MG63 (cell line): ENCODE data around the gene GPR150. TPM values are rescaled to one million over a fixed set of nuclear protein-coding genes. Genes with fewer than 3 reads are reported as not detected.

Experiments
- DNase-seq: peaks from one replicate; pipeline ENCODE4 v3.0.0-alpha.2; 2020
- H3K27me3 ChIP-seq: fragments of 250-450 bp; sonication (Bioruptor Pico); 2 replicates; pipeline ENCODE4 v1.5.1; 2020; ENCODE audit warnings: mild to moderate bottlenecking, moderate library complexity
- H3K36me3 ChIP-seq: fragments of 250-450 bp; sonication (Bioruptor Pico); 2 replicates; pipeline ENCODE4 v1.5.1; 2020; ENCODE audit warnings: mild to moderate bottlenecking, moderate library complexity
- H3K4me3 ChIP-seq: fragments of 250-450 bp; sonication (Bioruptor Pico); 2 replicates; pipeline ENCODE4 v1.5.1; 2020; ENCODE audit warnings: mild to moderate bottlenecking, moderate library complexity
- H3K9me3 ChIP-seq: fragments of 250-450 bp; sonication (Bioruptor Pico); 2 replicates; pipeline ENCODE4 v1.5.1; 2020; ENCODE audit warnings: mild to moderate bottlenecking, moderate library complexity
- total RNA-seq: library from RNA; depleted of rRNA; stranded (reverse); fragments of >200 nt; shearing (Covaris generic); gene quantifications from 2 replicates; pipeline ENCODE4 v1.2.3, GENCODE V29; 2014; ENCODE audit warnings: low replicate concordance; rRNA removed

GPR150 gene
- total RNA-seq: not detected in 2 replicates

DNA sequence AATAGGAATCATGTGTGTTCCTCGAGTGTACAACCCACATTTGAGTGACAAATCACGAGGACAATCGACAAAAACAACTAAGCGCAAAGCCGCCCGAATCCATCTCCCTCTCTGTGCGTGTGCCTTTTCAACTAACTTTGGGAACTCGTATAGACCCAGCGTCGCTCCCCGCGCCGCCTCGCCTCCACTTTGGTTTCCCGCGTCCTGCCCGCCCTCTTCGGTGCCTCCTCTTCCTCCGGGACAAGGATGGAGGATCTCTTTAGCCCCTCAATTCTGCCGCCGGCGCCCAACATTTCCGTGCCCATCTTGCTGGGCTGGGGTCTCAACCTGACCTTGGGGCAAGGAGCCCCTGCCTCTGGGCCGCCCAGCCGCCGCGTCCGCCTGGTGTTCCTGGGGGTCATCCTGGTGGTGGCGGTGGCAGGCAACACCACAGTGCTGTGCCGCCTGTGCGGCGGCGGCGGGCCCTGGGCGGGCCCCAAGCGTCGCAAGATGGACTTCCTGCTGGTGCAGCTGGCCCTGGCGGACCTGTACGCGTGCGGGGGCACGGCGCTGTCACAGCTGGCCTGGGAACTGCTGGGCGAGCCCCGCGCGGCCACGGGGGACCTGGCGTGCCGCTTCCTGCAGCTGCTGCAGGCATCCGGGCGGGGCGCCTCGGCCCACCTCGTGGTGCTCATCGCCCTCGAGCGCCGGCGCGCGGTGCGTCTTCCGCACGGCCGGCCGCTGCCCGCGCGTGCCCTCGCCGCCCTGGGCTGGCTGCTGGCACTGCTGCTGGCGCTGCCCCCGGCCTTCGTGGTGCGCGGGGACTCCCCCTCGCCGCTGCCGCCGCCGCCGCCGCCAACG lies at the start of gene GPR150:
GPR150 (plus strand) TSS at position 58 of the 840 bp plus-strand sequence; CDS start at position 247, 189 bp downstream.
- Histone ChIP-seq H3K36me3 (no peaks in the 10 kb centered on the region), H3K9me3 (no peaks in the 10 kb centered on the region), H3K4me3 (peak within 1 kb of the TSS; percentile 34), H3K27me3 (no peaks in the 10 kb centered on the region)
- peak; percentile 70 for DNase-seq

DNA sequence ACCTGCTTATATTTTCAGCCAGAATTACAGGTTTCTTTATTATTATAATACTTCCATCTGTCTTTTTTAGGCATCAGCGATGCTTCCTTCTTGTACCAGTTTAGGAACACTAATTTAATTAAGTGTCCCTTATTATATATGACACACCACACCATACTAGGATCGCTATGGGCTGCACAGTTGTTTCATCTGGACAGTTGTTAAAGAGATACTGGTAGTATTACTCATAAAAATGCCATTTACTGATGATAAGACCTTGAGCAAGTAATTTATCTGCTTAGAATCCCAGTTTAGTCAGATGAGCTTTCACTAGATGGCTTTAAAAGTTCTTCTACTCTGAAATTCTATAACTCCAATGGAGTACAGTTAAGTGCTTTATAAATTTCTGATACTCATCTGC lies 47.9 kb upstream of the GPR150 start:
- H3K36me3 ChIP-seq: peaks cover 2% of the 10 kb centered on the region
- H3K9me3 ChIP-seq: no peaks in the 10 kb centered on the region
- H3K4me3 ChIP-seq: no peak overlapping the region
- no peaks in the 10 kb centered on the region for H3K27me3 ChIP-seq
- no peak for DNase-seq

DNA sequence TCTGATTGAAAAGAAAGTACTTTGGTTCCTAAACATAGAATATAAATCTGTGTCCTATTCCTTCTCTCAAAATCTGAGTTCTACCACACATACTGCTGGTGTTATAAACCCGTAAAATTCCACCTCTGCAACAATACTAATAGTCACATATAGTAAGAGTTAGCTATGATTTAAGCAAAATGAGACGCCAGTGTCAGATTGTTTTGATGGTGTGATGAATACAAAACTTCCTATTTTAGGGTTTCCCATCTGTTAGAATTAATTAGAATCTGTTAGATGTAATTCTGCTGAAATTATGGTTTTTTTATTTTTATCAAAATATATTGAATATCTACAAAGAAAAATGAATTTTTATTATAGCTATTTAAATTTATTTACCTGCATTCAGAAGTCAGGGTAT lies 38.3 kb upstream of the GPR150 start:
- H3K9me3 ChIP-seq: no peaks in the 10 kb centered on the region
- H3K27me3 ChIP-seq: no peaks in the 10 kb centered on the region
- no peak for DNase-seq
- H3K36me3 ChIP-seq: no peaks in the 10 kb centered on the region
- no peak overlapping the region for H3K4me3 ChIP-seq

DNA sequence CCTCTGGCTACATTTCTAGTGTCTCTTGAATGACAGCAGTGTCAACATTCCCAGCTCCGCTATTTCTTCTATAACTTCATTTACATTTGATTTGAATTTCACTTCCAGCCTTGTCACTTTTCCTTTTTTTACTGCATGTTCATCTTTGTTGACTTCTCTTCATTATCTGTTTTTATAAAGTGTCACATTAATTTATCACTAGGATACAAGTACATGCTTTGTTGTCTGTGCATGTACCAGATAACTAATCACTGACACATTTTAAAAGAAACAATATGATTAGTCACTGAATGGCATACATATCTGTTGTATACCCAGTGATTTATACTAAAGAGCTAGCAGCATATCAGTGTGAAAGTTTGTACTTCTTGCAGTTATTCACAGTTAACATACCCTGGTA lies 35.9 kb upstream of the GPR150 start:
- Histone ChIP-seq H3K4me3 (no peak overlapping the region), H3K27me3 (no peaks in the 10 kb centered on the region), H3K36me3 (no peaks in the 10 kb centered on the region), H3K9me3 (no peaks in the 10 kb centered on the region)
- DNase-seq: no peak

DNA sequence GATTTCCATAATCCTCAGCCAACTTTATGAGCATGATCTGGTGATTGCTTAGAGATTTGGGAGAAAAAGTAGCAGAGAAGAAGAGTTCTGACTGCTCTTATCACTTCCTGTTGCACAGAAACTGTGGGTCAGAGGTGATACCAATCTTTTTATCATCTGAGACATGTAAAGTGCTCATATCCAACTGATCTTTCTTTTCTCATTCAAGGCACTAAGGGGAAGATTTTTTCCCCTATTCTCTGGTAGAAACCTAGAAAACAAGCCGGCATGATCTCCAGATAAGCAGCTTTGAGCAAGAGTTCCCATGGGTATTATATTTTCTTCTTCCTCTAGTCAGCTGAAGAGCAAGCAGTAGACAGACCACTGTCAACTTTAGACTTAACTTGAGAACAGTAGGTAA lies 29.0 kb upstream of the GPR150 start:
- Histone ChIP-seq H3K9me3 (no peaks in the 10 kb centered on the region), H3K4me3 (no peak overlapping the region), H3K36me3 (no peaks in the 10 kb centered on the region), H3K27me3 (no peaks in the 10 kb centered on the region)
- DNase-seq: no peak

DNA sequence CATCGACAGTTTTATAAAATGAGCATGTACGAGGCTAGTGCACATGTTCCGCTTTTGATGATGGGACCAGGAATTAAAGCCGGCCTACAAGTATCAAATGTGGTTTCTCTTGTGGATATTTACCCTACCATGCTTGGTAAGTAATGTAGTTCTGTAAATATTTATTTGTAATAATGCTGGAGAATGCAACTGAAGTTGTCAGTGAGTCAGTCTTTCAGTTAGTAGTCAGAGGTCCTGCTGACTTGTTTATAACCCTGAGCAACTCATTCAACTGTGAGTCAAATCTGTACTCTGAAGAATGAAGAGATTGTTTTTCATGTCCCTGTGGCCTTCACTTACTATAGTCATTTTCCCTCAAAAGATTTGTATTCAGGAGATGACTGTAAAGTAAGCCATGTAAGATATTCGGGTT lies 28.4 kb upstream of the GPR150 start:
- DNase-seq: no peak
- Histone ChIP-seq H3K9me3 (no peaks in the 10 kb centered on the region), H3K4me3 (no peak overlapping the region), H3K36me3 (no peaks in the 10 kb centered on the region), H3K27me3 (no peaks in the 10 kb centered on the region)

DNA sequence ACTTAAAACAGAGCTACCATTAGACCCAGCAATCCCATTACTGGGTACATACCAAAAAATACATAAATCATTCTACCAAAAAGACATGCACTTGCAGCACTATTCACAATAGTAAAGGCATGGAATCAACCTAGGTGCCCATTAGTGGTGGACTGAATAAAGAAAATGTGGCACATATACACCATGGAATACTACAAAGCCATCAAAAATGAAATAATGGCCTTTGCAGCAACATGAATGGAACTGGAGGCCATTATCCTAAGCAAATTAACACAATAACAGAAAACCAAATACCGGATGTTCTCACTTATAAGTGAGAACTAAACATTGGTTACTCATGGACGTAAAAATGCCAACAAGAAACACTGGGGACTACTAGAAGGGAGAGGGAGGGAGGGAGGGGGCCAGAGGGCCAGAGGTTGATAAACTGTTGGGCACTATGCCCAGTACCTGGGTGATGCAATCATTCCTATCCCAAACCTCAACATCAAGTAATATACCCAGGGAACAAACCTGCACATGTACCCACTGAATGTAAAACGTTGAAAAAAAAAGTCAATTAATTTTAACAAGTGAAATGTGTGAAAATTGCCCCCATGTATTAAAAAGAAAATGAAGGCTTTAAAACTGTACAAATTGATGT lies 24.5 kb upstream of the GPR150 start:
- no peaks in the 10 kb centered on the region for H3K9me3 ChIP-seq
- no peaks in the 10 kb centered on the region for H3K36me3 ChIP-seq
- no peak for DNase-seq
- no peaks in the 10 kb centered on the region for H3K27me3 ChIP-seq
- no peak overlapping the region for H3K4me3 ChIP-seq

DNA sequence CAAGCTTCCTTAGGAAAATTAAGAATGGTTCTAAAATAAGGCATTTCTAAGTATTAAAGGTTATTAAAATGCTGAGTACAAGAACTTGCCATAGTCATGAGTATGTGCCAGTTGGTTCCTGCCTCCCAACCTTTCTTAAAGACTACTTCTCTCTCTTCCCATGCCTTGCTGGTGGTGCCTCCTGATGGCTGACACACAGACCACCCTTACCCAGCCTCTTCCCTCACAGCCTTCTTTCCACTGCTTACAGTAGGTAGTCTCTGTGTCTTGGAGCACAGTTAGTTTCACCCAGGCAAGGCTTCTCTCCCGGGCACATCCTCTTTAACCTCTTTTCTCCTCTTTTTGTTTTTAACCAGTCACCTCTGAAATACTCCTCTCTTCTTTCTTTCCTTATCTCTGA lies 20.6 kb upstream of the GPR150 start:
- Histone ChIP-seq H3K4me3 (no peak overlapping the region), H3K27me3 (no peaks in the 10 kb centered on the region), H3K36me3 (peaks cover 5% of the 10 kb centered on the region; the same call in 1 of the 2 replicates), H3K9me3 (no peaks in the 10 kb centered on the region)
- no peak for DNase-seq

DNA sequence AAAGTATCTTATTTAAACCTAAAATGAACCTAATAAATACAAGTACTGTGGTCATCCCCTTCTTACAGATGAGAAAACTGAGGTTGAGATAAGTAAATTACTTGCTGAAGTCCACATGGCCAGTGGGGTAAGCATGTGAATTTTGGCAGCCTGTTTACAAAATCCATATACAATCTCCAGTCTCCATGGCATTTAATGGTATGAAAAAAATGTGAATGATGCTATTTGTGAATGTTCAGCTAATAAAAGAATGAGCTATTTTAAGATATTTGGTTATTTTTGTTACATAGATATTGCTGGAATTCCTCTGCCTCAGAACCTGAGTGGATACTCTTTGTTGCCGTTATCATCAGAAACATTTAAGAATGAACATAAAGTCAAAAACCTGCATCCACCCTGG lies 19.3 kb upstream of the GPR150 start:
- Histone ChIP-seq H3K4me3 (no peak overlapping the region), H3K36me3 (peaks cover 5% of the 10 kb centered on the region; the same call in 1 of the 2 replicates), H3K27me3 (no peaks in the 10 kb centered on the region), H3K9me3 (no peaks in the 10 kb centered on the region)
- no peak for DNase-seq

DNA sequence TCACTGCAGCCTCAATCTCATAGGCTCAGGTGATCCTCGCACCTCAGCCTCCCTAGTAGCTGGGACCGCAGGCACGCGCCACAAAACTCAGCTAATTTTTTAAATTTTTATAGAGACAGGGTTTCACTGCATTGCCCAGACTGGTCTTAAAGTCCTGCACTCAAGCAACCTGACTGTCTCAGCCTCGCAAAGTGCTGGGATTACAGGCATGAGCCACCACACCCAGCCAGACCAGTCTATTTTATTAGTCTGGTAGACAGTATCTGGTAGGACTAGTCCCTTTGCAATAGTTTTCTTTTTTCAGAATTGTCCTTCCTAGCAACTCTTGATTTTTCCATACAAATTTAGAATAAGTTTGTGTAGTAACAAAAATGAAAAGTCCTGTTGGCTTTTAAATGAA lies 14.1 kb upstream of the GPR150 start:
- no peaks in the 10 kb centered on the region for H3K9me3 ChIP-seq
- no peak for DNase-seq
- H3K4me3 ChIP-seq: no peak overlapping the region
- peaks cover 5% of the 10 kb centered on the region; the same call in 1 of the 2 replicates for H3K36me3 ChIP-seq
- no peaks in the 10 kb centered on the region for H3K27me3 ChIP-seq

DNA sequence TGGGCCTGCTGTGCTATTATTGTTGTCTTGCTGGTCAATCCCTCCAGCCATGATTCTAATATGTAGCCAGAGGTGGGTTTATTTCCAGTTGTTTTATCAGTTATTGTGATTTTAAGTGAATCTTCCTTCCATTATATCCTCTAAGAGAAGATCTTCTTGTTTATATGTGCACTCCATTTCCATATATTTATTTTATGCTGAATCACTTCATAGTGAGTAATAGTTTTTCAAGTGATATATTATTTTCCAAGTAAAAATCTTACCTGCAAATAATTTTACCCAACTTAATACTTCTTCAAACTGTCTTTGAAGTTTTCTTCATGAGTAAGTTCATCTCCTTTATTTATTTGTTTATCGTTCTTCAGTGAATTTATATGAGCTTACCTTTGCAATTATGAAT lies 13.5 kb upstream of the GPR150 start:
- Histone ChIP-seq H3K9me3 (no peaks in the 10 kb centered on the region), H3K36me3 (peaks cover under 1% of the 10 kb centered on the region; the same call in 1 of the 2 replicates), H3K27me3 (no peaks in the 10 kb centered on the region), H3K4me3 (no peak overlapping the region)
- DNase-seq: no peak

DNA sequence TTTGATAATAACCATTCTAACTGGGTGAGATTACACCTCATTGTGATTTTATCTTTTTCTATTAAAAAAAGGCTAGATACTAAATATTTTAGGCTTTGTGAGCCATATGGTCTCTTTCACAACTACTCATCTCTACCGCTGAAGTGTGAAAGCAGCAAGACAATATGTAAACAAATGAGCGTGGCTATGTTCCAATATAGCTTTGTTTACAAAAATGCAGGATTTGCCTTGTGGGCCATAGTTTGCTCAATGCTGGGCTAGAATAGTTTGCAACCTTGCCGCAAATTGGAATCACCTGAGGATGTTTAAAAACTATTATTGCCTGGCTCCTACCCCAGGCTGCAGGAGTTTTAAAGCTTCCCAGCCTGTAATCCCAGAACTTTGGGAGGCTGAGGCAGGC lies 10.2 kb upstream of the GPR150 start:
- H3K27me3 ChIP-seq: no peaks in the 10 kb centered on the region
- H3K4me3 ChIP-seq: no peak overlapping the region
- H3K36me3 ChIP-seq: no peaks in the 10 kb centered on the region
- DNase-seq: no peak
- peaks cover 4% of the 10 kb centered on the region for H3K9me3 ChIP-seq

DNA sequence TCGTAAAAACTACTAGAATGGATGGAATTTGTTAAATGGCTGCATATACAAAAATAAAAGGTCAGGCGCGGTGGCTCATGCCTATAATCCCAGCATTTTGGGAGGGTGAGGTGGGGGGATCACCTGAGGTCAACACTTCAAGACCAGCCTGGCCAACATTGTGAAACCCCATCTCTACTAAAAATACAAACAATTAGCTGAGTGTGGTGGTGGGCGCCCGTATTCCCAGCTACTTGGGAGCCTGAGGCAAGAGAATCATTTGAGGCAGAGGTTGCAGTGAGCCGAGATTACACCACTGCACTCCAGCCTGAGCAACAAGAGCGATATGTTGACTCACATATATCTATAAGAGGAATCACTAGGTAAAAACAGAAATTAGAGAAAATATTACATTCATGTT lies 9.3 kb upstream of the GPR150 start:
- no peak overlapping the region for H3K4me3 ChIP-seq
- DNase-seq: no peak
- peaks cover 4% of the 10 kb centered on the region for H3K9me3 ChIP-seq
- no peaks in the 10 kb centered on the region for H3K27me3 ChIP-seq
- no peaks in the 10 kb centered on the region for H3K36me3 ChIP-seq

DNA sequence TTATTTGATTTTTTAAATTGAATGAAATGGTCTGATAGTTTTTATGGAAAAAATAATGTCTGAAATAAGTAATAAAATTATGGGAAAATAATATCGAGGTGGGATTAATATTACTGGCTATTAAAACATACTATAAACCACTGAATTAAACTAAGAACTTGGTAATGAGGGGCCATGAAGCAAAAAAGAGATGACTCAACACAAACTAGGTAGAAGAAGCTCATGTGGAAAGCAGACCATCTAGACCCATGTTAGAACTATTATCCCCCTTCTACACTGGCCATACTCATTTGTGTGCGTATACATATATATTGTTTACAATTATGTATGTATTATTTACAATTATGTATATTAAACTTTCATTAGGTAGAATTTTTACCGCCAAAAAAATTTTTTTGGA lies 8.5 kb upstream of the GPR150 start:
- Histone ChIP-seq H3K27me3 (no peaks in the 10 kb centered on the region), H3K36me3 (no peaks in the 10 kb centered on the region), H3K4me3 (no peak overlapping the region), H3K9me3 (peaks cover 4% of the 10 kb centered on the region)
- no peak for DNase-seq

DNA sequence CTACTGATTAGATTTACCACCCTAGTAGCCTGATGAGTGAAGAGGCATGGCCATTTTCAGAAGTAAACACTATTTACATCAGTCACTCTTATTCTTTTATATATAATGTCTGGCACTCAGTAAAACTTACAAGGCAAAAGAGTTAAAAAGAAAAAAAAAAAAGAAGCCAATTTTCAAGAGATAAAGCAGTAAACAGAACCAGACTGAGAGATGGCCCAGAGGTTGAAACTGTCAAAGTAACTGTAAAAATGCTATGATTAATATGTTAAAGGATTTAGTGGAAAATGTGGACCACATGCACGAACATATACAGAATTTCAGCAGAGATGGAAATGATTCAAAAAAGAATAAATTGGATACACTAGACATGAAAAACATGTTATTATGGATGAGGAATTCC lies 6.4 kb upstream of the GPR150 start:
- H3K9me3 ChIP-seq: peaks cover 4% of the 10 kb centered on the region
- H3K36me3 ChIP-seq: no peaks in the 10 kb centered on the region
- H3K4me3 ChIP-seq: no peak overlapping the region
- no peaks in the 10 kb centered on the region for H3K27me3 ChIP-seq
- no peak for DNase-seq

DNA sequence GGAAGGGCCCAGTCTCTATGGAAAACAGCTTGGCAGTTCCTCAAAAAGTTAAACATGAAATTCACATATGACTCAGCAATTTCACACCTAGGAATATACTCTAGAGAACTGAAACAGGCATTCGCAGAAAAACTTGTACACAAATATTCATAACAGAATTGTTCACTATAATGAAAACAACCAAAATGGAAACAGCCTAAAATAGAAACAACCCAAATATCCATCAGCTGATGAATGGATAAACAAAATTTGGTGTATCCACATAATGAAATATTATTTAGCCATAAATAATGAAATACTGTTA lies 4.8 kb upstream of the GPR150 start:
- DNase-seq: no peak
- Histone ChIP-seq H3K36me3 (no peaks in the 10 kb centered on the region), H3K4me3 (no peak overlapping the region), H3K9me3 (peaks cover 4% of the 10 kb centered on the region), H3K27me3 (no peaks in the 10 kb centered on the region)

DNA sequence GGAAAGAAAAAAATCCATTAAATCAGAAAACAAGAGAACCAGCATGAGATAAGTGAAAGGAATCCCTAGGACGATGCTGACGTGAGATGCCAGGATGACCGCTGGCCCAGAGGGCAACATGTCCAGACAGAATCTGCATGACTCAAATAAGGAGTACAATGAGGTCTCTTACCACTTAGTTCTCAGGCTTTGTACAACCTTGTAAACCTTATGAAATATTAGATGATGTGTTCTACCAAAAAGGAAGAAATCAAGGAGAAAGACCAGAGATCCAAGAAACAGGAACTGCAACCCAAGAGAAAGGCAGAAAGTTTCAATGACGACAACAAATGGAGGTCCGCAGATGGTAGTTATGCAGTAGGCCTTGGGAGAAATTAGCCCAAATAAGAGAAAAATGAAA lies 2.8 kb upstream of the GPR150 start:
- Histone ChIP-seq H3K4me3 (no peak overlapping the region), H3K36me3 (no peaks in the 10 kb centered on the region), H3K9me3 (peaks cover 4% of the 10 kb centered on the region), H3K27me3 (no peaks in the 10 kb centered on the region)
- DNase-seq: peak; percentile 47

DNA sequence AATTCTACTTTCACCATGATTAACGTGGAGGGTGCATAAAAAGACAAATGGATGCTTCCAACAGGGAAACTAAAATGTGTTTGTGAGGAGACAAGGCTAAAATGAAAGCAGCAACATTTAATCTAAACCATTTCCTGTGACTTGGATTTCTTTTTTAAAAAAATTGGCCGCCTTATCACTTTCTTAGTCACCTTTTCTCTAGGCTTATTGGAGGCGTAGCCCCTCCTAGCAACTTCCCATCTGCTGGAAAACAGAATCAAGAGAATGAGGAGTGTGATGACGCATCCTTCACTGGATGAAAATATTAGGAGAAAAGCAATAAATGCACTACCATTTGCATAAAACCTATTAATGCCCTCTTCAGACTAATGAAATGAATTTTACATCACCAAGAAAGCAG lies 791 bp upstream of the GPR150 start:
- no peak for DNase-seq

More for the DNA sequence above, 791 bp upstream of the GPR150 start:
- H3K9me3 ChIP-seq: no peaks in the 10 kb centered on the region
- no peak overlapping the region for H3K4me3 ChIP-seq
- H3K36me3 ChIP-seq: no peaks in the 10 kb centered on the region
- no peaks in the 10 kb centered on the region for H3K27me3 ChIP-seq
